ENCODE data around the gene ABHD17A. TPM values are rescaled to one million over a fixed set of nuclear protein-coding genes. Genes with fewer than 3 reads are reported as not detected.

The ABHD17A gene
- total RNA-seq, 1 experiment from 2014 or later, result 47.7 TPM

- peaks cover 8% of the 10 kb centered on the region for H3K4me1 Mint-ChIP-seq (ENCODE audit: low read depth, unreplicated experiment)
- ChIA-PET CTCF (interaction anchor here (0.5 kb wide), 1 partner anchor 114 kb away, joined by 4 read pairs; no protein-coding TSS in a partner anchor), POLR2A (interaction anchor here (0.5 to 1.0 kb wide), 4 partner anchors 21 to 878 kb away, joined by 3 read pairs; no protein-coding TSS in a partner anchor)
- intact Hi-C loops (cut with micrococcal nuclease; ENCODE audit: unreplicated experiment), result loop anchor here (1.0 kb wide), 1 partner anchor 41 kb away; no protein-coding TSS in a partner anchor
- Histone ChIP-seq H3K4me3 (ENCODE audit: low read depth, low read length) (peak within 1 kb of the TSS; percentile 70), H3K4me1 (peaks cover 24% of the 10 kb centered on the region), H3K27me3 (replicated peaks; ENCODE audit: control insufficient read depth, insufficient read depth, low read length) (no peaks in the 10 kb centered on the region), H3K36me3 (ENCODE audit: control insufficient read depth, insufficient read depth, low read length) (no peaks in the 10 kb centered on the region), H3K9me3 (no peaks in the 10 kb centered on the region)
- peaks cover 39% of the 10 kb centered on the region for H3K36me3 Mint-ChIP-seq (ENCODE audit: insufficient read depth, unreplicated experiment)
- BruUV-seq (replicated peaks), result no TSS peak
- H3K27ac Mint-ChIP-seq (ENCODE audit: unreplicated experiment), result peak within 1 kb of the TSS; percentile 94
- no peak for TF ChIP-seq CTCF (IDR thresholded peaks at IDR 0.05; ENCODE audit: insufficient read depth in 1 of 2, low read depth in 1 of 2, low read length in 1 of 2, severe bottlenecking in 1 of 2, unreplicated experiment in 1 of 2)
- no peaks in the 10 kb centered on the region for H3K27me3 Mint-ChIP-seq (ENCODE audit: insufficient read depth, unreplicated experiment)
- H3K9me3 Mint-ChIP-seq (ENCODE audit: unreplicated experiment), result no peaks in the 10 kb centered on the region
- peak within 1 kb of the TSS; percentile 89 for H3K4me3 Mint-ChIP-seq (ENCODE audit: unreplicated experiment)
- DNase-seq, result peak; percentile 98 to 99
These were observed 20.0 kb upstream of the ABHD17A start, which contains the start of the genes ADAT3 and SCAMP4 for GRCh38 chr19:1905110-1905862. Gene ADAT3, plus strand, starts transcription at chr19:1905399. Its CDS starts 6,649 bp downstream, at chr19:1912048. Gene SCAMP4, plus strand, starts transcription at chr19:1905399. Its CDS starts 9,621 bp downstream, at chr19:1915020.

GRCh38 chr19:1904860-1905109, 19.5 kb upstream of the ABHD17A start:
- H3K36me3 Mint-ChIP-seq (ENCODE audit: insufficient read depth, unreplicated experiment), result peaks cover 35% of the 10 kb centered on the region
- intact Hi-C loops (cut with micrococcal nuclease; ENCODE audit: unreplicated experiment), result loop anchor here (1.0 kb wide), 1 partner anchor 40 kb away; no protein-coding TSS in a partner anchor
- H3K27me3 Mint-ChIP-seq (ENCODE audit: insufficient read depth, unreplicated experiment), result no peaks in the 10 kb centered on the region

More at GRCh38 chr19:1904860-1905109, 19.5 kb upstream of the ABHD17A start:
- TF ChIP-seq CTCF (IDR thresholded peaks at IDR 0.05; ENCODE audit: insufficient read depth in 1 of 2, low read depth in 1 of 2, low read length in 1 of 2, severe bottlenecking in 1 of 2, unreplicated experiment in 1 of 2), result no peak
- H3K9me3 Mint-ChIP-seq (ENCODE audit: unreplicated experiment), result no peaks in the 10 kb centered on the region
- BruUV-seq (replicated peaks), result TSS peak; percentile 50
- Histone ChIP-seq H3K9me3 (no peaks in the 10 kb centered on the region), H3K36me3 (ENCODE audit: control insufficient read depth, insufficient read depth, low read length) (no peaks in the 10 kb centered on the region), H3K4me3 (ENCODE audit: low read depth, low read length) (peak overlapping the region; percentile 21), H3K27me3 (replicated peaks; ENCODE audit: control insufficient read depth, insufficient read depth, low read length) (no peaks in the 10 kb centered on the region), H3K4me1 (peaks cover 24% of the 10 kb centered on the region)
- ChIA-PET POLR2A (interaction anchor here (0.7 kb wide), 1 partner anchor 21 kb away, joined by 3 read pairs; no protein-coding TSS in a partner anchor), CTCF (interaction anchor here (0.5 kb wide), 1 partner anchor 114 kb away, joined by 4 read pairs; no protein-coding TSS in a partner anchor)
- no peak for DNase-seq
- H3K27ac Mint-ChIP-seq (ENCODE audit: unreplicated experiment), result peak overlapping the region; percentile 94
- peak overlapping the region; percentile 89 for H3K4me3 Mint-ChIP-seq (ENCODE audit: unreplicated experiment)
- peaks cover 8% of the 10 kb centered on the region for H3K4me1 Mint-ChIP-seq (ENCODE audit: low read depth, unreplicated experiment)

Data from Caco-2 (cell line).